Stimulated activated CD8-positive, alpha-beta memory T cell treated with anti-CD3 and anti-CD28 coated beads, Interleukin-15, amount 100 ng/mL, for 24 hours (primary cell): ENCODE data around the gene USP10.

Experiments used
- DNase-seq: peaks from one replicate; pipeline ENCODE4 v3.0.0-alpha.2; 2020; ENCODE audit warnings: low read depth

Gene USP10

DNA sequence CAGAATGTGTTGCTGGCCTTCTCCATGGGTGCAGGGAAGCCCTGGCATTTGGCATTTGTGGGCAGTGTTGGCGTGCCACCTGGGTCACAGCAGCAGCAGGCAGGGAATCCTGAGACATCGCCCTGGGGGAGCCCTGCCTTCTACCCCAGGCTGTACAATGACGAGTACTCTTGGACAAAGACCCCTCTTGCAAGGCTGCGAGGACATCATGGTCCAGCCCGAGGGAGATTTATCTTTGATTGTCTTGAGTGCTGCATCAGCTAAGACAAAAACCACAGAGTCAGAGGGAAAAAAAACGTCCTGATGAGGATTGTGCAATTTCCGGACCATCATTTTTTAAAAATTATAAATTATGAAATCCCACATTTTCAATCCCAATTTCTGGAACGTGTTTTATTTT, 123.7 kb downstream of the USP10 start:
- no peak for DNase-seq

DNA sequence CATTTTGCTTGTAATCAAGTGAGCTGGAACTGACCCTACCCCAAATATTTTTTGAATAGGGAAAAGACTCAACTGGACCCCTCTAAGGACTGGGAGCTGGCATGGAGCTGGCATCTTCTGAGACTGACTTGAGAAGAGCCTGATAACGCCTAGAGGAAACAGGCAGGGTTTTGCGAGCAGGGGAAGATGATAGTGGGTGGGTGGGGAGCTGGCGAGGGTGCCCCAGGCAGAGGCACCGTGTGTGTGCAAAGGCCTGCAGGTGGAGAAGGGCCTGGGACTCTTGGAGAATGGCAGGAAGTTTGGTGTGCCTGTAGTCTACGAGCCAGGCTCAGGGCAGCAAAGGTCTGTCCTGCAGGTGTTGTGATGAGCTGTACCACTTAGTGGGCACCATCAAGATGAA, 124.1 kb downstream of the USP10 start:
- DNase-seq = no peak

DNA sequence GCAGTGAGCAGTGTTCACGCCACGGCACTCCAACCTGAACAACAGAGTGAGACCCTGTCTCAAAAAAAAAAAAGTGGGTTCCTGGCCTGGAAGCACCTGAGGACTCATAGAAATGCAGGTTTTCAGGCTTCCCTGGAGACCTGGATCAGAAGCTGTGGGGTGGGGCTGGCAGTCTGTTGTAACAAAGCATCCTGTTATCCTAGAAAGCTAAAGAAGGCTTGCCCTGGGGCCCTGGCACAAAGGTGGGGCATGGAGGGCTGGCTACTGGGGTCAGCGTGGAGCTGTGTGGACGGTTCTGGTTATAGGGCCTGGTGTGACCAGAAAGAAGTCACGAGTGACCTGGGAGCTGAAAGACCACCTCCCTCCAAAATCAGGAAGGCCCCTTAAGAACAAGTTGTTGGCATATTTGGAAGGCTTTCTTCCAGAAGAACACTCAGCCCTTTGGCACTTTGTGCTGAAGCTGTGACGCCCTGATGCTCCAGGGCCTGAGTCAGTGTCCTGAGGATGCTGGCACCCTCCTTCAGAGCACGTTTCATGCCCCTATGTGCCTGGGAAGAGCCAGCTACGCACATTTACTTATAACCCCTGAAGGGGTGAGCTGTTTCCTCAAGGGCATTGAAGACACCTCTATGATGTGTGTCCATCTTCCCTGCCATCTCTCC, 126.2 kb downstream of the USP10 start:
- DNase-seq = no peak

DNA sequence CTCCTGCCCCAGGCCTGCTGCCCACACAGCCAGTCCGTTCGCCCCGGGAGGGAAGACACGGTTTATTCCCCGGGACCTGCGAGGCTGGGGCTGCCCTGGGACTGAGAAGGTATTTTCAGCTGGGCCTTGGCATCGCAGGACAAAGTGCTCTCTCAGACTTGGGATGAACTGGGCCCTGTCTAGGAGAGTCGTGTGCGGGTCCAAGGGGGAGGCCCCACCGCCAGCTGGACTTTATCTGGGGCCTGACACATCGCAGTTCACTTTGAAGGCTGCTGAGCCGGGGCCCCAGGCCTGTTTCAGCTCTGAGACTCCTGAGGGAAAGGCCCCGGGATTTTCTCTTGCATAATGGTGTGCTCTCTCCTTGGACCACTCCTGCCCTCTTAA, 126.8 kb downstream of the USP10 start:
- DNase-seq = no peak

DNA sequence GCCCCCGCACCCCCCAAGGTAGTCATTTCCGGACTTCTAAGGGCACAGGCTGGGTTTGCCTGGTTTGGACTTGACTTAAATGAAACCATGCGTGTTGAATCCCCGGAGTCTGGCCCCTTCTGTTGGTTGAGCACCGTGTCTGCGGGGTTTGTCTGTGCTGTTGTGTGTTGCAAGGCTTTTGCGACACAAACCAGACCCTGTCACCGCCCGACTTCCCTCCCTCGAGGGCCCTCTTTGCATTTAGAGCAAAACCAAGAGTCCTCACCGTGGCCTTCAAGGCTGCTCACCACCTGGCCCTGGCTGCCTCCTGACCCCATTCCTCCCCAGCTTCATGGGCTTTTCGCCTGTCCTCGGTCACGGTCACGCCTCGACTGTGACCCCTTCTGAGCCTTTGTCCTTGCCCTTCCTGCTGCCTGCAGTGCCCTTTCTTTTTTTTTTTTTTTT, 127.4 kb downstream of the USP10 start:
- DNase-seq = no peak

DNA sequence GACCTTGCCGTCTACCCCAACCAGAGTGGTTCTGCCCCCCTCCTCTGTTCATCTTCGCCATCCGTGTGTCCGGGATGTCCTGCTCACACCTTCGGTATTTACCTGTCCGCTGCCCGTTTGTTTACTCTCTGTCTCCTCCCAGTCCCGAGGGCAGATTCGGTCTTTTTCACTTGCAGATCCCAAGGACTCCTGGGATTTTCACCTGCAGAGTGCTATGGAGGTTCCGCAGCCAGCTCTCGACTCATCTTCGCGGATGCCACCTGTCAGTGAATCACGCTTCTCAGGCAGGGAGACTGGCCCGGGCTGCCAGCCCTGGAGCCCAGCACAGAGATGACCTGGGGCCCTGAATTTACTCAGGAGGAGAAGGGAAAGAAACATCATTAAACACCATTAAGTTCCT, 128.1 kb downstream of the USP10 start:
- no peak for DNase-seq

DNA sequence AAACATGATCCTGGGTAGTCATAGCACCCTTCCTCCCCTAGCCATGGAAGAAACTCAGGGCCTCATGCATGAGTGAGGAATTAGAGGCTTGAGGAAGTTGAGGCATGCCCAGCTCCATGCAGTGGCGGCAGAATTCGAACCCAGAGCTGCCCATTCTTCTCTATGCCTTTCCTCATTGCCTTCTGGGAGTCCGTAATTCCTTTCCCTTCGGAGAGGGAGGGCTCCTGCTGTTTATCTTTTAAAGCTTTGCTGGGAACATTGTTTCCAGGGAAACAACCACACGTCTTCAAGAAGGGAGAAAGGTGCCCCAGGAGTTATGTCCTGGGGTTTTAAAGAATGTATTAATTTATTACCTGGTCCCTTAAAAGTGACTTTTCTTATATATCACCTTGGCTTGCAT, 128.5 kb downstream of the USP10 start:
- no peak for DNase-seq
